H1 (cell line): ENCODE data around the gene KCNQ1. TPM values are rescaled to one million over a fixed set of nuclear protein-coding genes. Genes with fewer than 3 reads are reported as not detected.

Source experiments
- CTCF ChIA-PET: fragments of 300-600 bp; sonication (Branson Sonifier 250); formaldehyde crosslinking; loops from one replicate; lab custom pipeline; 2021; ENCODE audit not compliant: partially characterized antibody; lab: Charles Lee
- POLR2A ChIA-PET: fragments of 300-600 bp; sonication (Branson Sonifier 250); formaldehyde crosslinking; loops from one replicate; lab custom pipeline; 2021; ENCODE audit warnings: inconsistent platforms; ENCODE audit not compliant: partially characterized antibody; lab: Charles Lee
- DNase-seq, 2 experiments: peaks; one replicate each; pipeline versions ENCODE4 v3.0.0 to v3.0.0-alpha.2; 2010 to 2022; ENCODE audit warnings: low spot score in 2 of 2, low read depth in 1 of 2, mixed read lengths in 1 of 2
- FAIRE-seq: peaks from 2 replicates; lab custom pipeline; 2011; peaks lifted over from hg19 to GRCh38; lab: Jason Lieb, UNC
- H2AFZ ChIP-seq: 2 replicates; pipeline ENCODE4 v1.8.1; 2012; ENCODE audit warnings: low read length, inconsistent platforms
- H2AK5ac ChIP-seq: 2 replicates; pipeline ENCODE4 v1.6.1; 2013; ENCODE audit warnings: low read depth, low read length
- H2BK120ac ChIP-seq: replicated peaks from 2 replicates; pipeline ENCODE3; 2013; ENCODE audit warnings: low read depth, low read length, inconsistent platforms
- H2BK12ac ChIP-seq: 2 replicates; pipeline ENCODE4 v1.6.1; 2013; ENCODE audit warnings: low read depth, low read length
- H2BK15ac ChIP-seq: 2 replicates; pipeline ENCODE4 v1.6.1; 2013; ENCODE audit warnings: low read length
- H2BK20ac ChIP-seq: 2 replicates; pipeline ENCODE4 v1.6.1; 2013; ENCODE audit warnings: low read length
- H2BK5ac ChIP-seq: 2 replicates; pipeline ENCODE4 v1.6.1; 2013; ENCODE audit warnings: low read depth, low read length
- H3K14ac ChIP-seq: 2 replicates; pipeline ENCODE4 v1.6.1; 2013; ENCODE audit warnings: inconsistent platforms; ENCODE audit not compliant: insufficient read length
- H3K18ac ChIP-seq: 2 replicates; pipeline ENCODE4 v1.6.1; 2013; ENCODE audit warnings: low read length; ENCODE audit errors: extremely low read depth
- H3K23ac ChIP-seq: 2 replicates; pipeline ENCODE4 v1.6.1; 2013; ENCODE audit warnings: inconsistent platforms; ENCODE audit not compliant: insufficient read length
- H3K23me2 ChIP-seq: 2 replicates; pipeline ENCODE4 v1.6.1; 2013; ENCODE audit warnings: low read depth, low read length
- H3K27ac ChIP-seq: 2 replicates; pipeline ENCODE4 v1.6.1; 2011; ENCODE audit warnings: low read depth, low read length, inconsistent platforms
- H3K27me3 ChIP-seq, 4 experiments: replicated peaks in 1 of 4; 1 replicate in 1 of 4; 2 replicates in 3 of 4; pipeline versions ENCODE4 v1.6.1 to v1.8.1; 2011 to 2013; ENCODE audit warnings: low read length in 3 of 4, mild to moderate bottlenecking in 3 of 4, inconsistent platforms in 2 of 4, mixed read lengths in 2 of 4, moderate library complexity in 1 of 4; ENCODE audit not compliant: control insufficient read depth in 3 of 4, insufficient read depth in 3 of 4; ENCODE audit errors: extremely low read depth in 1 of 4
- H3K36me3 ChIP-seq, 4 experiments: 2 replicates each; pipeline versions ENCODE4 v1.6.1 to v1.8.1; 2011 to 2013; ENCODE audit warnings: mild to moderate bottlenecking in 4 of 4, low read length in 3 of 4, moderate library complexity in 2 of 4, control low read depth in 1 of 4, inconsistent platforms in 1 of 4; ENCODE audit not compliant: insufficient read depth in 4 of 4, control insufficient read depth in 2 of 4
- H3K4ac ChIP-seq: replicated peaks from 2 replicates; pipeline ENCODE3; 2013; ENCODE audit warnings: low read length, low read depth, mixed read lengths, inconsistent platforms; ENCODE audit not compliant: insufficient read length
- H3K4me1 ChIP-seq, 4 experiments: replicated peaks in 1 of 4; 1 replicate in 1 of 4; 2 replicates in 3 of 4; pipeline versions ENCODE4 v1.6.1 to v1.8.1; 2011 to 2013; ENCODE audit warnings: low read length in 3 of 4, inconsistent platforms in 2 of 4, mixed read lengths in 1 of 4; ENCODE audit not compliant: insufficient read depth in 4 of 4, control insufficient read depth in 3 of 4
- H3K4me2 ChIP-seq, 2 experiments: 2 replicates each; pipeline versions ENCODE4 v1.6.1 to v1.8.1; 2011 to 2013; ENCODE audit warnings: low read depth in 2 of 2, low read length in 2 of 2, control low read depth in 1 of 2, inconsistent platforms in 1 of 2, mild to moderate bottlenecking in 1 of 2; ENCODE audit not compliant: insufficient read depth in 1 of 2
- H3K4me3 ChIP-seq, 4 experiments: fragments of 200-600, 300-600 bp in 1 of 4; sonication (generic), shearing (Covaris generic), sonication (Bioruptor Twin) in 1 of 4; 2 replicates each; pipeline versions ENCODE4 v1.5.1 to v1.8.1; 2011 to 2016; ENCODE audit warnings: low read length in 4 of 4, low read depth in 3 of 4, control low read depth in 2 of 4, inconsistent platforms in 2 of 4, mild to moderate bottlenecking in 2 of 4, mixed read lengths in 1 of 4, moderate library complexity in 1 of 4; ENCODE audit not compliant: insufficient read depth in 2 of 4; ENCODE audit errors: extremely low read depth in 1 of 4
- H3K56ac ChIP-seq: replicated peaks from 2 replicates; pipeline ENCODE3; 2013; ENCODE audit warnings: low read depth, mild to moderate bottlenecking, mixed read lengths, low read length, inconsistent platforms; ENCODE audit not compliant: insufficient read length
- H3K79me1 ChIP-seq: 2 replicates; pipeline ENCODE4 v1.6.1; 2013; ENCODE audit warnings: low read depth, low read length, control low read depth
- H3K79me2 ChIP-seq, 2 experiments: 2 replicates each; pipeline versions ENCODE4 v1.6.1 to v1.8.1; 2012 to 2013; ENCODE audit warnings: low read length in 2 of 2, mild to moderate bottlenecking in 2 of 2, inconsistent platforms in 1 of 2; ENCODE audit not compliant: insufficient read depth in 2 of 2, control insufficient read depth in 1 of 2
- H3K9ac ChIP-seq, 4 experiments: replicated peaks in 1 of 4; 1 replicate in 1 of 4; 2 replicates in 3 of 4; pipeline versions ENCODE4 v1.6.1 to v1.8.1; 2011 to 2013; ENCODE audit warnings: low read depth in 3 of 4, low read length in 3 of 4, control low read depth in 2 of 4, mild to moderate bottlenecking in 2 of 4, moderate library complexity in 2 of 4, inconsistent platforms in 1 of 4; ENCODE audit errors: extremely low read depth in 1 of 4
- H3K9me3 ChIP-seq, 2 experiments: 2 replicates each; pipeline versions ENCODE4 v1.6.1 to v1.8.1; 2012 to 2013; ENCODE audit warnings: mild to moderate bottlenecking in 2 of 2, moderate library complexity in 2 of 2, control low read depth in 1 of 2, inconsistent platforms in 1 of 2, low read depth in 1 of 2, low read length in 1 of 2, mixed read lengths in 1 of 2; ENCODE audit not compliant: insufficient read depth in 2 of 2
- H4K20me1 ChIP-seq, 2 experiments: replicated peaks in 1 of 2; 2 replicates each; pipeline versions ENCODE3 to v1.8.1; 2011 to 2013; ENCODE audit warnings: inconsistent platforms in 2 of 2, low read length in 2 of 2, mild to moderate bottlenecking in 1 of 2; ENCODE audit not compliant: insufficient read depth in 2 of 2, control insufficient read depth in 1 of 2
- H4K5ac ChIP-seq: 2 replicates; pipeline ENCODE4 v1.6.1; 2013; ENCODE audit warnings: low read length, low read depth, mixed read lengths, inconsistent platforms; ENCODE audit not compliant: insufficient read length
- H4K8ac ChIP-seq: 2 replicates; pipeline ENCODE4 v1.8.0; 2013; ENCODE audit warnings: mild to moderate bottlenecking, moderate library complexity, low read length, inconsistent platforms; ENCODE audit not compliant: insufficient read depth; ENCODE audit errors: extremely low read depth
- H4K91ac ChIP-seq: replicated peaks from 2 replicates; pipeline ENCODE3; 2013; ENCODE audit warnings: low read length, mixed read lengths, inconsistent platforms; ENCODE audit not compliant: insufficient read length
- ATF3 ChIP-seq: IDR thresholded peaks from 2 replicates; pipeline ENCODE4 v1.6.1; 2011; ENCODE audit warnings: low read depth, mild to moderate bottlenecking, low read length; ENCODE audit not compliant: insufficient read depth
- BCL11A ChIP-seq, 2 experiments: IDR thresholded peaks; one replicate each; pipeline ENCODE4 v1.6.1; 2011; ENCODE audit warnings: low read depth in 2 of 2, low read length in 2 of 2, mild to moderate bottlenecking in 2 of 2
- CHD2 ChIP-seq: IDR thresholded peaks from 2 replicates; pipeline ENCODE4 v1.6.1; 2012; ENCODE audit warnings: low read length, improper control_type of control experiment
- CTCF ChIP-seq, 3 experiments: IDR thresholded peaks; 1 replicate in 2 of 3; 2 replicates in 1 of 3; pipeline versions ENCODE4 v1.5.1 to v1.6.1; 2011; ENCODE audit warnings: low read length in 3 of 3, mild to moderate bottlenecking in 3 of 3, inconsistent platforms in 2 of 3, low read depth in 1 of 3, moderate library complexity in 1 of 3; ENCODE audit not compliant: insufficient read depth in 1 of 3; ENCODE audit errors: control extremely low read depth in 1 of 3
- E2F6 ChIP-seq: IDR thresholded peaks from 2 replicates; pipeline ENCODE4 v1.6.1; 2012; ENCODE audit warnings: inconsistent platforms
- EP300 ChIP-seq, 2 experiments: IDR thresholded peaks; 1 replicate in 1 of 2; 2 replicates in 1 of 2; pipeline ENCODE4 v1.6.1; 2011 to 2012; ENCODE audit warnings: low read depth in 2 of 2, low read length in 2 of 2, mild to moderate bottlenecking in 2 of 2, borderline replicate concordance in 1 of 2, inconsistent platforms in 1 of 2, moderate library complexity in 1 of 2
- KDM5A ChIP-seq: fragments of 200-600 bp; IDR thresholded peaks from 2 replicates; pipeline ENCODE4 v1.7.1; 2012; ENCODE audit warnings: mild to moderate bottlenecking, low read length, inconsistent platforms, mixed read lengths
- MAFK ChIP-seq: IDR thresholded peaks from 2 replicates; pipeline ENCODE4 v1.6.1; 2012; ENCODE audit warnings: low read depth, mild to moderate bottlenecking, improper control_type of control experiment, low read length
- RXRA ChIP-seq: IDR thresholded peaks from 2 replicates; pipeline ENCODE4 v1.6.1; 2011; ENCODE audit warnings: low read depth, mild to moderate bottlenecking, low read length, moderate library complexity; ENCODE audit not compliant: insufficient read depth
- WGBS, 2 experiments: shearing (Covaris generic) in 1 of 2; methylation state at CpG; one replicate each; pipeline versions ENCODE4 v1.1.6 to v1.1.7; 2013 to 2015; ENCODE audit warnings: low lambda C conversion rate in 2 of 2, mixed read lengths in 2 of 2, inconsistent platforms in 1 of 2, low coverage in 1 of 2, missing lambda C conversion rate in 1 of 2; ENCODE audit not compliant: insufficient replicate concordance in 2 of 2, insufficient coverage in 1 of 2, insufficient read length in 1 of 2; ENCODE audit errors: extremely low coverage in 1 of 2, missing lambda C conversion rate in 1 of 2; 5-methylcytosine and 5-hydroxymethylcytosine counted together
- polyA plus RNA-seq, 7 experiments: library from polyadenylated mRNA; depleted of rRNA in 3 of 7; stranded (reverse) in 5 of 7; unstranded in 2 of 7; fragments of >200 nt in 5 of 7; fragments of 200-250 nt in 2 of 7; gene quantifications; 1 replicate in 5 of 7; 2 replicates in 1 of 7; 4 replicates in 1 of 7; pipeline versions ENCODE4 v1.2.1 to v1.2.3, GENCODE V29; 2011 to 2013; ENCODE audit warnings: missing spikeins in 2 of 7, mixed read lengths in 2 of 7
- total RNA-seq: library from RNA; stranded (reverse); fragmentation: NEBNext Ultra II Directional; extraction: Animal tissue kit (Norgen Biotek cat#: 25700); gene quantifications from 2 replicates; pipeline ENCODE4 v1.2.1, GENCODE V29; 2021

Gene KCNQ1
- total and polyA plus RNA-seq, 2 of the 8 experiments (the other 6 are each of a cell fraction or from before 2014, with no cell fraction given): 1.9 to 2.0 TPM

GRCh38 chr11:2673250-2673610 lies 228.4 kb downstream of the KCNQ1 start:
- no peak overlapping the region for H4K5ac ChIP-seq
- no peak overlapping the region for H2BK15ac ChIP-seq
- H3K27me3 ChIP-seq: peaks cover 0 to 7% (median 0%) of the 10 kb centered on the region in 4 experiments; a peak in 3 of 7 replicates
- H3K9me3 ChIP-seq: no peaks in the 10 kb centered on the region
- no peak overlapping the region for H3K56ac ChIP-seq
- 87% methylated on average over 2 of the region's 2 CpGs; no CpG with 5 or more reads in 1 of the 2 experiments for WGBS, 2 experiments
- H3K14ac ChIP-seq: no peak overlapping the region
- H2BK12ac ChIP-seq: no peak overlapping the region
- no peak overlapping the region for H4K91ac ChIP-seq
- no peak overlapping the region for H3K23ac ChIP-seq
- no peak overlapping the region for H2AFZ ChIP-seq
- H3K4me1 ChIP-seq: peaks cover 0 to 7% (median 0%) of the 10 kb centered on the region in 4 experiments; a peak in 2 of 7 replicates
- H3K9ac ChIP-seq: no peak overlapping the region
- H4K8ac ChIP-seq: no peak overlapping the region
- H3K4ac ChIP-seq: no peak overlapping the region
- H4K20me1 ChIP-seq: peaks cover 16 to 32% of the 10 kb centered on the region in 2 experiments
- no peak overlapping the region for H3K4me3 ChIP-seq
- no peak overlapping the region for H2BK120ac ChIP-seq
- DNase-seq (no peak), FAIRE-seq (no peak)
- H2AK5ac ChIP-seq: no peak overlapping the region
- H3K36me3 ChIP-seq: peaks cover 0 to 4% (median 2%) of the 10 kb centered on the region in 4 experiments; a peak in 2 of 8 replicates
- CTCF ChIA-PET: interaction anchor here (1.0 to 1.8 kb wide), 4 partner anchors 28 to 218 kb away, joined by 3 to 5 read pairs (median 4); no protein-coding TSS in a partner anchor
- POLR2A ChIA-PET: no interaction called here
- H2BK5ac ChIP-seq: no peak overlapping the region
- H3K18ac ChIP-seq: no peak overlapping the region
- H3K79me1 ChIP-seq: peaks cover 4% of the 10 kb centered on the region; the same call in 1 of the 2 replicates
- H3K4me2 ChIP-seq: no peak overlapping the region
- no peak overlapping the region for H3K27ac ChIP-seq
- no peak overlapping the region for H2BK20ac ChIP-seq
- H3K79me2 ChIP-seq: peaks cover 0 to 9% of the 10 kb centered on the region in 2 experiments; a peak in 2 of 4 replicates
- no peaks in the 10 kb centered on the region for H3K23me2 ChIP-seq
- TF ChIP-seq CTCF (IDR thresholded peaks at IDR 0.05; ENCODE audit: control extremely low read depth in 1 of 3, insufficient read depth in 1 of 3, low read depth in 1 of 3, low read length in 3 of 3): no peak
- no peak for TF ChIP-seq MAFK
- TF ChIP-seq E2F6: no peak
- TF ChIP-seq CHD2: no peak
- TF ChIP-seq ATF3: no peak
- TF ChIP-seq RXRA: no peak
- TF ChIP-seq EP300 (IDR thresholded peaks at IDR 0.05; ENCODE audit: borderline replicate concordance in 1 of 2, low read depth in 2 of 2, low read length in 2 of 2): no peak
- no peak for TF ChIP-seq KDM5A
- no peak for TF ChIP-seq BCL11A (IDR thresholded peaks at IDR 0.05; ENCODE audit: low read depth in 2 of 2, low read length in 2 of 2)
